K562 (cell line): ENCODE results near the gene COL4A6. TPM values are rescaled to one million over a fixed set of nuclear protein-coding genes. Genes with fewer than 3 reads are reported as not detected.

Source experiments
- ATAC-seq: fragments of 200-7000 bp; cut with Tn5 transposase; 3 replicates; pipeline ENCODE4 v1.9.1; 2020; ENCODE audit warnings: moderate library complexity
- BruUV-seq: library from RNA; stranded (reverse); fragments of 400-500 nt; replicated peaks from 2 replicates; lab custom pipeline; 2021; lab: Mats Ljungman, UMichigan
- CTCF ChIA-PET: fragments of 300-600 bp; formaldehyde crosslinking; extraction: SDS; loops from one replicate; lab custom pipeline; 2021; ENCODE audit warnings: low intra/inter-chr PET ratio; lab: Yijun Ruan, JAX
- POLR2A ChIA-PET: fragments of 300-600, 350-650 bp; sonication (Branson Sonifier 250); formaldehyde crosslinking; extraction: SDS; loops from one replicate; lab custom pipeline; 2021; ENCODE audit warnings: antibody characterized with exemption, inconsistent platforms; lab: Yijun Ruan, JAX
- DNase-seq, 4 experiments: peaks; one replicate each; pipeline versions ENCODE4 v3.0.0 to v3.0.0-alpha.2; 2011 to 2018; ENCODE audit warnings: low spot score in 3 of 4, mixed read lengths in 3 of 4; ENCODE audit errors: extremely low read depth in 1 of 4
- FAIRE-seq: peaks from 2 replicates; lab custom pipeline; 2011; peaks lifted over from hg19 to GRCh38; lab: Jason Lieb, UNC
- H2AFZ ChIP-seq: 2 replicates; pipeline ENCODE4 v1.6.0; 2011; ENCODE audit warnings: low read depth, low read length, control low read depth, inconsistent platforms
- H3K27ac ChIP-seq: fragments of 200-600 bp; 3 replicates; pipeline ENCODE4 v1.8.0; 2011; ENCODE audit warnings: low read depth, mild to moderate bottlenecking, control low read depth, inconsistent platforms, low read length, moderate library complexity, mixed read lengths; ENCODE audit errors: extremely low read depth
- H3K27me3 ChIP-seq, 2 experiments: fragments of 300-600 bp in 1 of 2; 2 replicates in 1 of 2; 3 replicates in 1 of 2; pipeline versions ENCODE4 v1.6.0 to v1.8.0; 2011; ENCODE audit warnings: inconsistent platforms in 2 of 2, low read length in 2 of 2, mild to moderate bottlenecking in 1 of 2, mixed read lengths in 1 of 2, moderate library complexity in 1 of 2; ENCODE audit not compliant: control insufficient read depth in 2 of 2, insufficient read depth in 2 of 2
- H3K36me3 ChIP-seq: fragments of 300-600 bp; 3 replicates; pipeline ENCODE4 v1.8.0; 2011; ENCODE audit warnings: mild to moderate bottlenecking, low read length, inconsistent platforms; ENCODE audit not compliant: control insufficient read depth, insufficient read depth
- H3K4me1 ChIP-seq, 2 experiments: fragments of 200-600 bp in 1 of 2; replicated peaks in 1 of 2; 2 replicates in 1 of 2; 3 replicates in 1 of 2; pipeline versions ENCODE4 v1.5.1 to v1.8.0; 2011; ENCODE audit warnings: inconsistent platforms in 2 of 2, low read length in 2 of 2, mild to moderate bottlenecking in 1 of 2, mixed read lengths in 1 of 2, moderate library complexity in 1 of 2; ENCODE audit not compliant: control insufficient read depth in 2 of 2, insufficient read depth in 2 of 2
- H3K4me2 ChIP-seq: 2 replicates; pipeline ENCODE4 v1.6.1; 2011; ENCODE audit warnings: low read length, control low read depth, inconsistent platforms, mixed read lengths; ENCODE audit not compliant: insufficient read depth
- H3K4me3 ChIP-seq: fragments of 200-600 bp; sonication (generic), shearing (Covaris generic); 2 replicates; pipeline ENCODE4 v1.5.1; 2016; ENCODE audit warnings: control low read depth, inconsistent platforms
- H3K79me2 ChIP-seq: fragments of 200-600 bp; 3 replicates; pipeline ENCODE4 v1.8.0; 2011; ENCODE audit warnings: low read length, inconsistent platforms; ENCODE audit not compliant: control insufficient read depth, insufficient read depth
- H3K9ac ChIP-seq, 2 experiments: 2 replicates each; pipeline versions ENCODE4 v1.6.0 to v1.6.1; 2011; ENCODE audit warnings: low read depth in 2 of 2, low read length in 2 of 2, control low read depth in 1 of 2, inconsistent platforms in 1 of 2, mild to moderate bottlenecking in 1 of 2, mixed read lengths in 1 of 2; ENCODE audit not compliant: insufficient read depth in 1 of 2
- H3K9me1 ChIP-seq: one replicate; pipeline ENCODE4 v1.6.0; 2011; ENCODE audit warnings: inconsistent platforms, mild to moderate bottlenecking, low read length, moderate library complexity; ENCODE audit not compliant: control insufficient read depth, insufficient read depth
- H3K9me3 ChIP-seq: replicated peaks from 2 replicates; pipeline ENCODE4 v1.5.1; 2011; ENCODE audit warnings: low read depth, low read length, inconsistent platforms; ENCODE audit not compliant: control insufficient read depth, insufficient read depth
- H4K20me1 ChIP-seq: replicated peaks from 2 replicates; pipeline ENCODE4 v1.6.1; 2011; ENCODE audit warnings: low read length, inconsistent platforms, mixed read lengths; ENCODE audit not compliant: control insufficient read depth, insufficient read depth
- ADNP ChIP-seq: fragments of 200-800 bp; sonication (Bioruptor generic); IDR thresholded peaks from 2 replicates; pipeline ENCODE4 v1.6.1; 2016; ENCODE audit warnings: missing genetic modification characterization, missing compliant biosample characterization
- JUNB ChIP-seq: fragments of 450-650 bp; formaldehyde crosslinking; conservative IDR thresholded peaks from 2 replicates; pipeline ENCODE4 v1.4.0; 2020; ENCODE audit warnings: mild to moderate bottlenecking
- NR1H2 ChIP-seq: sonication (generic); formaldehyde crosslinking; IDR thresholded peaks from 2 replicates; pipeline ENCODE4 v1.4.0; 2020; ENCODE audit warnings: mild to moderate bottlenecking, missing genetic modification reagents
- PCBP1 ChIP-seq: fragments of 200-400 bp; formaldehyde crosslinking; IDR thresholded peaks from 2 replicates; pipeline ENCODE4 v1.6.1; 2018; ENCODE audit warnings: mild to moderate bottlenecking, low read depth, low read length; ENCODE audit not compliant: poor library complexity, severe bottlenecking
- POLR3A ChIP-seq: IDR thresholded peaks from 2 replicates; pipeline ENCODE4 v1.6.1; 2011; ENCODE audit warnings: borderline replicate concordance, mild to moderate bottlenecking, moderate library complexity; ENCODE audit not compliant: insufficient read length, insufficient read depth; ENCODE audit errors: extremely low read depth
- PRDM10 ChIP-seq: fragments of 450-650 bp; IDR thresholded peaks from 2 replicates; pipeline ENCODE4 v1.6.1; 2018; ENCODE audit not compliant: partially characterized antibody
- RBM34 ChIP-seq: fragments of 200-400 bp; formaldehyde crosslinking; IDR thresholded peaks from 2 replicates; pipeline ENCODE4 v1.6.1; 2018; ENCODE audit warnings: low read length, borderline replicate concordance; ENCODE audit not compliant: insufficient read depth
- TAF15 ChIP-seq: fragments of 200-400 bp; formaldehyde crosslinking; IDR thresholded peaks from 2 replicates; pipeline ENCODE4 v1.6.1; 2017; ENCODE audit warnings: mild to moderate bottlenecking, low read depth, low read length, moderate library complexity
- TAF7 ChIP-seq: fragments of 450-650 bp; IDR thresholded peaks from 2 replicates; pipeline ENCODE4 v1.6.1; 2016; ENCODE audit warnings: missing genetic modification characterization, missing compliant biosample characterization
- TFAP4 ChIP-seq: sonication (generic); formaldehyde crosslinking; IDR thresholded peaks from 2 replicates; pipeline ENCODE4 v1.8.0; 2022; ENCODE audit warnings: missing genetic modification reagents, mild to moderate bottlenecking, moderate library complexity, borderline replicate concordance
- ZBTB1 ChIP-seq: sonication (generic); formaldehyde crosslinking; IDR thresholded peaks from 2 replicates; pipeline ENCODE4 v1.8.1; 2023; ENCODE audit warnings: missing genetic modification reagents, low read depth, mild to moderate bottlenecking, borderline replicate concordance
- ZNF41 ChIP-seq: fragments of 250-450 bp; sonication (Bioruptor Pico); conservative IDR thresholded peaks from 2 replicates; pipeline ENCODE4 v1.4.0; 2020; ENCODE audit warnings: mild to moderate bottlenecking
- ZNF707 ChIP-seq: fragments of 250-450 bp; sonication (Bioruptor Pico); conservative IDR thresholded peaks from 2 replicates; pipeline ENCODE4 v1.8.0; 2022; ENCODE audit warnings: inconsistent platforms, mild to moderate bottlenecking, moderate library complexity
- WGBS: fragments of 100-300 bp; shearing (Covaris generic); methylation state at CpG from one replicate; pipeline ENCODE4 v1.1.6; 2016; ENCODE audit warnings: low coverage, mixed read lengths; ENCODE audit not compliant: insufficient coverage; ENCODE audit errors: missing lambda C conversion rate; 5-methylcytosine and 5-hydroxymethylcytosine counted together
- in situ Hi-C: fragments of 300-500 bp; cut with MboI; formaldehyde crosslinking; loops from 4 replicates; pipeline ENCODE4 v1.15.0; 2018; ENCODE audit warnings: inconsistent platforms, mixed read lengths
- intact Hi-C: fragments of 100-400 bp; cut with micrococcal nuclease; formaldehyde crosslinking; loops from 2 replicates; pipeline ENCODE4 v1.14.2; 2022
- polyA plus RNA-seq, 8 experiments: library from polyadenylated mRNA; depleted of rRNA in 4 of 8; stranded (reverse) in 5 of 8; unstranded in 3 of 8; fragments of >200 nt; fragmentation: Nextera tagmentation in 2 of 8; fragmentation: Illumina TruSeq in 1 of 8; extraction: Ambion mirVana in 2 of 8; extraction: Trizol in 1 of 8; gene quantifications; 2 replicates each; pipeline versions ENCODE4 v1.2.1 to v1.2.3, GENCODE V29; 2011 to 2014; ENCODE audit warnings: inconsistent platforms in 1 of 8, missing spikeins in 1 of 8
- total RNA-seq, 7 experiments: library from RNA; depleted of rRNA in 6 of 7; stranded (reverse); fragments of >200 nt in 6 of 7; fragmentation: Illumina TruSeq in 2 of 7; extraction: Trizol in 2 of 7; gene quantifications; 2 replicates each; pipeline versions ENCODE4 v1.2.1 to v1.2.3, GENCODE V29; 2011 to 2021; ENCODE audit warnings: low replicate concordance in 1 of 7
- TF ChIP-seq, protein P1 (sequence below): IDR thresholded peaks from 3 replicates; pipeline ENCODE4 v1.6.1; 2011; ENCODE audit warnings: borderline replicate concordance, mild to moderate bottlenecking; ENCODE audit not compliant: insufficient read length, insufficient read depth
- TF ChIP-seq, protein P2 (sequence below), 2 experiments: fragments of 450-650 bp in 1 of 2; sonication (generic) in 1 of 2; formaldehyde crosslinking in 1 of 2; IDR thresholded peaks in 1 of 2; conservative IDR thresholded peaks in 1 of 2; 2 replicates each; pipeline versions ENCODE4 v1.6.1 to v1.8.1; 2016 to 2023; ENCODE audit warnings: mild to moderate bottlenecking in 2 of 2, moderate library complexity in 2 of 2, inconsistent platforms in 1 of 2, missing genetic modification reagents in 1 of 2

Gene COL4A6
- total and polyA plus RNA-seq, 9 of the 15 experiments (the other 6 are each of a cell fraction or from before 2014, with no cell fraction given): 0.02 to 0.05 TPM; not detected in 7

DNA sequence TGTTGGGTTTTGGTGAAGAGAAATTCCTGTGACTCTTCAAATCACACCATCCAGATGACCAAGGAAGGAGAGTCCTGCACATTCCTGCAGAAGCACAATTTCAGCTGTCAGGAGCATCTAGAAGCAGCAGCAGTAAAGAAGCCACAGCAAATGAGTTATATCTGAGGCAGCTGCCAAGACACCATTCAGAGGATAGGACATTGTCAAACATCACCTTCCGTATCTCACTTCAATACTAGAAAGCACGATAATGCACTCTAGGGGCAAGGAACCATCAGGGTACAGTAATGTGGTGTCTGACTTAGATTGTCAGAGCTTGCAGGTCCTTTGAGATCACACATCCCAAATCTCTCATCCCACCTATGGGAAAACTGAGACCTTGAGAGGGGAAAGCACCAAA lies 134.5 kb downstream of the COL4A6 start:
- intact Hi-C loops: loop anchor here (1.0 to 5.0 kb wide), 2 partner anchors 81 to 104 kb away; no protein-coding TSS in a partner anchor
- H3K27ac ChIP-seq: no peak overlapping the region
- H3K4me2 ChIP-seq: no peak overlapping the region
- FAIRE-seq (no peak), DNase-seq (no peak), ATAC-seq (no peak)
- in situ Hi-C loops: no loop called here
- POLR2A ChIA-PET: no interaction called here
- H3K9me3 ChIP-seq: no peaks in the 10 kb centered on the region
- WGBS: 0% methylated on average over 2 of the region's 2 CpGs
- CTCF ChIA-PET: interaction anchor here (1.5 kb wide), 1 partner anchor 105 kb away, joined by 3 read pairs; no protein-coding TSS in a partner anchor
- H3K79me2 ChIP-seq: no peaks in the 10 kb centered on the region
- no peak overlapping the region for H3K9ac ChIP-seq
- H3K36me3 ChIP-seq: no peaks in the 10 kb centered on the region
- H3K9me1 ChIP-seq: no peaks in the 10 kb centered on the region
- no peaks in the 10 kb centered on the region for H3K27me3 ChIP-seq
- BruUV-seq: no TSS peak
- no peaks in the 10 kb centered on the region for H4K20me1 ChIP-seq
- H3K4me3 ChIP-seq: no peak overlapping the region
- no peaks in the 10 kb centered on the region for H3K4me1 ChIP-seq
- H2AFZ ChIP-seq: no peak overlapping the region
- no peak for TF ChIP-seq JUNB (CRISPR knock-in tag)
- no peak for TF ChIP-seq PRDM10
- TF ChIP-seq ADNP (tag): no peak
- no peak for TF ChIP-seq PCBP1
- TF ChIP-seq TAF15: no peak
- TF ChIP-seq POLR3A: no peak
- no peak for TF ChIP-seq ZBTB1
- no peak for TF ChIP-seq RBM34
- no peak for TF ChIP-seq ZNF707 (CRISPR knock-in tag)
- no peak for TF ChIP-seq TFAP4
- no peak for TF ChIP-seq TAF7 (tag)
- TF ChIP-seq, protein P1, sequence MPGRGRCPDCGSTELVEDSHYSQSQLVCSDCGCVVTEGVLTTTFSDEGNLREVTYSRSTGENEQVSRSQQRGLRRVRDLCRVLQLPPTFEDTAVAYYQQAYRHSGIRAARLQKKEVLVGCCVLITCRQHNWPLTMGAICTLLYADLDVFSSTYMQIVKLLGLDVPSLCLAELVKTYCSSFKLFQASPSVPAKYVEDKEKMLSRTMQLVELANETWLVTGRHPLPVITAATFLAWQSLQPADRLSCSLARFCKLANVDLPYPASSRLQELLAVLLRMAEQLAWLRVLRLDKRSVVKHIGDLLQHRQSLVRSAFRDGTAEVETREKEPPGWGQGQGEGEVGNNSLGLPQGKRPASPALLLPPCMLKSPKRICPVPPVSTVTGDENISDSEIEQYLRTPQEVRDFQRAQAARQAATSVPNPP: no peak
- no peak for TF ChIP-seq ZNF41 (CRISPR knock-in tag)
- TF ChIP-seq, protein P2, sequence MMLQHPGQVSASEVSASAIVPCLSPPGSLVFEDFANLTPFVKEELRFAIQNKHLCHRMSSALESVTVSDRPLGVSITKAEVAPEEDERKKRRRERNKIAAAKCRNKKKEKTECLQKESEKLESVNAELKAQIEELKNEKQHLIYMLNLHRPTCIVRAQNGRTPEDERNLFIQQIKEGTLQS (IDR thresholded peaks at IDR 0.05): no peak
- TF ChIP-seq, protein P2 (CRISPR knock-in tag; conservative IDR thresholded peaks at IDR 0.05): no peak
- TF ChIP-seq NR1H2 (CRISPR knock-in tag): no peak
